GM12878 (cell line): ENCODE measurements around the gene OPA1. TPM values are rescaled to one million over a fixed set of nuclear protein-coding genes. Genes with fewer than 3 reads are reported as not detected.

ENCODE experiments used
- ATAC-seq: fragments of 200-7000 bp; cut with Tn5 transposase; 3 replicates; pipeline ENCODE4 v1.9.1; 2020; ENCODE audit warnings: mild to moderate bottlenecking, moderate library complexity
- BruUV-seq: library from RNA; stranded (reverse); fragments of 400-500 nt; replicated peaks from 2 replicates; lab custom pipeline; 2021; lab: Mats Ljungman, UMichigan
- CTCF ChIA-PET: fragments of 300-600 bp; sonication (Branson Sonifier 250); formaldehyde crosslinking; extraction: SDS; loops from one replicate; lab custom pipeline; 2021; ENCODE audit warnings: inconsistent platforms; lab: Yijun Ruan, JAX
- POLR2A ChIA-PET: fragments of 350-600 bp; formaldehyde crosslinking; extraction: SDS; loops from one replicate; lab custom pipeline; 2021; ENCODE audit warnings: inconsistent platforms; lab: Charles Lee
- RAD21 ChIA-PET: fragments of 300-600 bp; sonication (Branson Sonifier 250); formaldehyde crosslinking; loops from one replicate; lab custom pipeline; 2023; ENCODE audit warnings: antibody characterized with exemption; ENCODE audit not compliant: unreplicated experiment; lab: Charles Lee
- SMC1A ChIA-PET: fragments of 300-600 bp; sonication (Branson Sonifier 250); formaldehyde crosslinking; loops from one replicate; lab custom pipeline; 2023; ENCODE audit not compliant: unreplicated experiment, uncharacterized antibody; lab: Charles Lee
- DNase-seq: peaks from one replicate; pipeline ENCODE4 v3.0.0-alpha.2; 2011; ENCODE audit warnings: low read depth, low spot score
- FAIRE-seq: peaks from 3 replicates; lab custom pipeline; 2011; peaks lifted over from hg19 to GRCh38; lab: Jason Lieb, UNC
- H2AFZ ChIP-seq: 2 replicates; pipeline ENCODE4 v1.6.0; 2011; ENCODE audit warnings: low read depth, low read length, control low read depth; ENCODE audit not compliant: control insufficient read depth
- H3K27ac ChIP-seq: 2 replicates; pipeline ENCODE4 v1.5.1; 2011; ENCODE audit warnings: control low read depth; ENCODE audit not compliant: control insufficient read depth, insufficient read depth
- H3K27me3 ChIP-seq, 2 experiments: replicated peaks in 1 of 2; 2 replicates each; pipeline versions ENCODE4 v1.6.0 to v1.6.1; 2011; ENCODE audit warnings: low read length in 1 of 2; ENCODE audit not compliant: control insufficient read depth in 2 of 2, insufficient read depth in 2 of 2
- H3K36me3 ChIP-seq, 2 experiments: 2 replicates each; pipeline ENCODE4 v1.5.1; 2011; ENCODE audit warnings: low read length in 1 of 2; ENCODE audit not compliant: control insufficient read depth in 2 of 2, insufficient read depth in 2 of 2
- H3K4me1 ChIP-seq: 2 replicates; pipeline ENCODE4 v1.6.1; 2011; ENCODE audit warnings: mild to moderate bottlenecking, low read length, moderate library complexity, mixed read lengths; ENCODE audit not compliant: control insufficient read depth, insufficient read depth
- H3K4me2 ChIP-seq: 2 replicates; pipeline ENCODE4 v1.6.0; 2011; ENCODE audit warnings: control low read depth; ENCODE audit not compliant: control insufficient read depth, insufficient read depth
- H3K4me3 ChIP-seq: fragments of 200-600 bp; sonication (generic); 2 replicates; pipeline ENCODE4 v1.5.1; 2016
- H3K79me2 ChIP-seq: 2 replicates; pipeline ENCODE4 v1.6.0; 2011; ENCODE audit warnings: low read length; ENCODE audit not compliant: control insufficient read depth, insufficient read depth
- H3K9ac ChIP-seq: 2 replicates; pipeline ENCODE4 v1.8.0; 2011; ENCODE audit warnings: low read length, control low read depth, mixed read lengths; ENCODE audit not compliant: control insufficient read depth, insufficient read depth
- H3K9me3 ChIP-seq: replicated peaks from 3 replicates; pipeline ENCODE4 v1.5.1; 2011; ENCODE audit warnings: mild to moderate bottlenecking, low read length; ENCODE audit not compliant: control insufficient read depth, insufficient read depth
- H4K20me1 ChIP-seq: 2 replicates; pipeline ENCODE4 v1.6.0; 2011; ENCODE audit not compliant: control insufficient read depth, insufficient read depth
- BCL11A ChIP-seq: IDR thresholded peaks from 2 replicates; pipeline ENCODE4 v1.6.1; 2011; ENCODE audit warnings: low read depth, low read length
- HDGF ChIP-seq: fragments of 450-650 bp; IDR thresholded peaks from 2 replicates; pipeline ENCODE4 v1.6.1; 2016; ENCODE audit warnings: antibody characterized with exemption
- JUND ChIP-seq: IDR thresholded peaks from 2 replicates; pipeline ENCODE4 v1.6.1; 2012; ENCODE audit warnings: low read depth, mild to moderate bottlenecking, low read length, improper control_type of control experiment, moderate library complexity
- NBN ChIP-seq: fragments of 450-650 bp; IDR thresholded peaks from 2 replicates; pipeline ENCODE4 v1.6.1; 2016
- NFIC ChIP-seq: IDR thresholded peaks from 2 replicates; pipeline ENCODE4 v1.6.1; 2012; ENCODE audit warnings: low read depth, mild to moderate bottlenecking, inconsistent platforms, low read length, moderate library complexity
- NFXL1 ChIP-seq: fragments of 450-650 bp; IDR thresholded peaks from 2 replicates; pipeline ENCODE4 v1.6.1; 2017; ENCODE audit warnings: antibody characterized with exemption, mild to moderate bottlenecking, borderline replicate concordance
- NR2C1 ChIP-seq: fragments of 450-650 bp; IDR thresholded peaks from 2 replicates; pipeline ENCODE4 v1.6.1; 2017; ENCODE audit warnings: antibody characterized with exemption, mild to moderate bottlenecking, moderate library complexity
- PML ChIP-seq: IDR thresholded peaks from 2 replicates; pipeline ENCODE4 v1.6.1; 2012; ENCODE audit warnings: low read length, inconsistent platforms
- SIX5 ChIP-seq: IDR thresholded peaks from 2 replicates; pipeline ENCODE4 v1.6.1; 2011; ENCODE audit warnings: mild to moderate bottlenecking, low read depth, low read length, moderate library complexity; ENCODE audit not compliant: severe bottlenecking
- SMAD1 ChIP-seq: fragments of 450-650 bp; IDR thresholded peaks from 2 replicates; pipeline ENCODE4 v1.6.1; 2018; ENCODE audit warnings: mild to moderate bottlenecking, low read depth; ENCODE audit not compliant: partially characterized antibody
- SUPT20H ChIP-seq: IDR thresholded peaks from 2 replicates; pipeline ENCODE4 v1.6.1; 2011; ENCODE audit warnings: low read depth, mild to moderate bottlenecking, low read length, moderate library complexity, borderline replicate concordance; ENCODE audit not compliant: control insufficient read depth
- SUZ12 ChIP-seq: fragments of 200-600 bp; sonication (generic); IDR thresholded peaks from one replicate; pipeline ENCODE4 v1.6.1; 2018; ENCODE audit warnings: antibody characterized with exemption, mild to moderate bottlenecking; ENCODE audit not compliant: unreplicated experiment
- ZBED1 ChIP-seq: IDR thresholded peaks from 2 replicates; pipeline ENCODE4 v1.6.1; 2016; ENCODE audit warnings: borderline replicate concordance
- ZNF384 ChIP-seq: IDR thresholded peaks from 2 replicates; pipeline ENCODE4 v1.6.1; 2012; ENCODE audit warnings: low read depth, mild to moderate bottlenecking, low read length, improper control_type of control experiment, borderline replicate concordance
- WGBS: methylation state at CpG from one replicate; pipeline ENCODE4 v1.1.6; 2016; ENCODE audit warnings: low lambda C conversion rate; ENCODE audit not compliant: insufficient replicate concordance, insufficient coverage; ENCODE audit errors: missing lambda C conversion rate; 5-methylcytosine and 5-hydroxymethylcytosine counted together
- in situ Hi-C: fragments of 300-500 bp; cut with MboI; formaldehyde crosslinking; loops from 9 replicates; pipeline ENCODE4 v1.14.3; 2018; ENCODE audit warnings: mixed read lengths
- intact Hi-C: fragments of 100-400 bp; cut with micrococcal nuclease; formaldehyde crosslinking; loops from one replicate; pipeline ENCODE4 v1.14.2; 2022; ENCODE audit not compliant: unreplicated experiment
- polyA plus RNA-seq, 11 experiments: library from polyadenylated mRNA; depleted of rRNA in 4 of 11; unstranded in 6 of 11; stranded (reverse) in 5 of 11; fragments of >200 nt; fragmentation: Nextera tagmentation in 4 of 11; fragmentation: Illumina TruSeq in 1 of 11; extraction: Ambion mirVana in 4 of 11; extraction: Trizol in 1 of 11; gene quantifications; 1 replicate in 1 of 11; 2 replicates in 10 of 11; pipeline versions ENCODE4 v1.2.1 to v1.2.3, GENCODE V29; 2011 to 2016; ENCODE audit warnings: inconsistent platforms in 2 of 11, missing spikeins in 2 of 11, low read depth in 1 of 11
- total RNA-seq, 4 experiments: library from RNA; depleted of rRNA in 3 of 4; stranded (reverse); fragments of >200 nt in 3 of 4; fragmentation: Illumina TruSeq in 1 of 4; extraction: Trizol in 1 of 4; gene quantifications; 2 replicates each; pipeline versions ENCODE4 v1.2.1 to v1.2.3, GENCODE V29; 2013 to 2021
- TF ChIP-seq, protein P1 (sequence below): fragments of 450-650 bp; formaldehyde crosslinking; IDR thresholded peaks from 2 replicates; pipeline ENCODE4 v1.4.0; 2020; ENCODE audit warnings: mild to moderate bottlenecking, moderate library complexity
- TF ChIP-seq, protein P2 (sequence below): IDR thresholded peaks from 2 replicates; pipeline ENCODE4 v1.6.1; 2011; ENCODE audit warnings: mild to moderate bottlenecking, low read depth, low read length, moderate library complexity; ENCODE audit not compliant: insufficient replicate concordance
- TF ChIP-seq, protein P3 (sequence below), 3 experiments: IDR thresholded peaks in 2 of 3; conservative IDR thresholded peaks in 1 of 3; 2 replicates each; pipeline ENCODE4 v1.5.1; 2011; ENCODE audit warnings: low read depth in 3 of 3, low read length in 3 of 3, mild to moderate bottlenecking in 3 of 3, control low read depth in 2 of 3, moderate library complexity in 2 of 3, inconsistent platforms in 1 of 3, mixed read lengths in 1 of 3; ENCODE audit not compliant: control insufficient read depth in 2 of 3, insufficient read depth in 1 of 3; ENCODE audit errors: extremely low read depth in 1 of 3

Gene OPA1
- total and polyA plus RNA-seq, 10 of the 15 experiments (the other 5 are each of a cell fraction or from before 2014, with no cell fraction given) = 14.7 to 108 (median 59.3) TPM

DNA sequence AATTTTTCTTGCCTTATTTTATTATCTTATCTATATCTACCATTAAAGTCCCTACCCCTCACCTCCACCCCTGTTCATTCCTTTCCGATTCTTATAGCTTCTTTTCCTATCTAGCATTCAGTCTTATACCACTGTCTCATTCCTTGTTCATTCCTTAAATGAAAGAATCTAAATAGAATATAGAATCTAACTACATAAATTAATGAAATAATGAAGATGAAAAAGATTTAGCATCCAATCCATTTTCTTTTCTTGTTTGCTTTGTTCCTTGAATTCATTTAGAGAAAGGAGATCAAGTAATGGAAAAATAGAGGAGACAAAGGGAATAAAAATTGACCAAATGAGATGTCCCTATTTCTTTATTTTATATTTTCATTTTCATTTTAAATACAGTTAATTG lies 67.2 kb downstream of the OPA1 start:
- Histone ChIP-seq H2AFZ (no peak overlapping the region), H3K4me3 (no peak overlapping the region), H4K20me1 (no peaks in the 10 kb centered on the region), H3K9ac (no peak overlapping the region), H3K79me2 (no peaks in the 10 kb centered on the region), H3K4me1 (no peaks in the 10 kb centered on the region), H3K27me3 (no peaks in the 10 kb centered on the region), H3K4me2 (no peak overlapping the region), H3K9me3 (no peaks in the 10 kb centered on the region), H3K27ac (no peak overlapping the region), H3K36me3 (peaks cover 2 to 9% of the 10 kb centered on the region in 2 experiments)
- in situ Hi-C loops = loop anchor here (5.0 kb wide), 1 partner anchor 652 kb away; no protein-coding TSS in a partner anchor
- no peak for TF ChIP-seq NR2C1
- TF ChIP-seq SIX5 = no peak
- TF ChIP-seq BCL11A = no peak
- TF ChIP-seq NFIC = no peak
- no peak for TF ChIP-seq HDGF
- no peak for TF ChIP-seq SUZ12
- TF ChIP-seq, protein P1, sequence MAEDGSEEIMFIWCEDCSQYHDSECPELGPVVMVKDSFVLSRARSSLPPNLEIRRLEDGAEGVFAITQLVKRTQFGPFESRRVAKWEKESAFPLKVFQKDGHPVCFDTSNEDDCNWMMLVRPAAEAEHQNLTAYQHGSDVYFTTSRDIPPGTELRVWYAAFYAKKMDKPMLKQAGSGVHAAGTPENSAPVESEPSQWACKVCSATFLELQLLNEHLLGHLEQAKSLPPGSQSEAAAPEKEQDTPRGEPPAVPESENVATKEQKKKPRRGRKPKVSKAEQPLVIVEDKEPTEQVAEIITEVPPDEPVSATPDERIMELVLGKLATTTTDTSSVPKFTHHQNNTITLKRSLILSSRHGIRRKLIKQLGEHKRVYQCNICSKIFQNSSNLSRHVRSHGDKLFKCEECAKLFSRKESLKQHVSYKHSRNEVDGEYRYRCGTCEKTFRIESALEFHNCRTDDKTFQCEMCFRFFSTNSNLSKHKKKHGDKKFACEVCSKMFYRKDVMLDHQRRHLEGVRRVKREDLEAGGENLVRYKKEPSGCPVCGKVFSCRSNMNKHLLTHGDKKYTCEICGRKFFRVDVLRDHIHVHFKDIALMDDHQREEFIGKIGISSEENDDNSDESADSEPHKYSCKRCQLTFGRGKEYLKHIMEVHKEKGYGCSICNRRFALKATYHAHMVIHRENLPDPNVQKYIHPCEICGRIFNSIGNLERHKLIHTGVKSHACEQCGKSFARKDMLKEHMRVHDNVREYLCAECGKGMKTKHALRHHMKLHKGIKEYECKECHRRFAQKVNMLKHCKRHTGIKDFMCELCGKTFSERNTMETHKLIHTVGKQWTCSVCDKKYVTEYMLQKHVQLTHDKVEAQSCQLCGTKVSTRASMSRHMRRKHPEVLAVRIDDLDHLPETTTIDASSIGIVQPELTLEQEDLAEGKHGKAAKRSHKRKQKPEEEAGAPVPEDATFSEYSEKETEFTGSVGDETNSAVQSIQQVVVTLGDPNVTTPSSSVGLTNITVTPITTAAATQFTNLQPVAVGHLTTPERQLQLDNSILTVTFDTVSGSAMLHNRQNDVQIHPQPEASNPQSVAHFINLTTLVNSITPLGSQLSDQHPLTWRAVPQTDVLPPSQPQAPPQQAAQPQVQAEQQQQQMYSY (CRISPR knock-in tag) = no peak
- no peak for TF ChIP-seq NBN
- TF ChIP-seq ZNF384 = no peak
- no peak for TF ChIP-seq SMAD1
- no peak for TF ChIP-seq PML
- no peak for TF ChIP-seq SUPT20H
- TF ChIP-seq ZBED1 = no peak
- TF ChIP-seq, protein P2, sequence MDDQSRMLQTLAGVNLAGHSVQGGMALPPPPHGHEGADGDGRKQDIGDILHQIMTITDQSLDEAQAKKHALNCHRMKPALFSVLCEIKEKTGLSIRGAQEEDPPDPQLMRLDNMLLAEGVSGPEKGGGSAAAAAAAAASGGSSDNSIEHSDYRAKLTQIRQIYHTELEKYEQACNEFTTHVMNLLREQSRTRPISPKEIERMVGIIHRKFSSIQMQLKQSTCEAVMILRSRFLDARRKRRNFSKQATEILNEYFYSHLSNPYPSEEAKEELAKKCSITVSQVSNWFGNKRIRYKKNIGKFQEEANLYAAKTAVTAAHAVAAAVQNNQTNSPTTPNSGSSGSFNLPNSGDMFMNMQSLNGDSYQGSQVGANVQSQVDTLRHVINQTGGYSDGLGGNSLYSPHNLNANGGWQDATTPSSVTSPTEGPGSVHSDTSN = no peak
- TF ChIP-seq JUND = no peak
- no peak for TF ChIP-seq NFXL1
- TF ChIP-seq, protein P3, sequence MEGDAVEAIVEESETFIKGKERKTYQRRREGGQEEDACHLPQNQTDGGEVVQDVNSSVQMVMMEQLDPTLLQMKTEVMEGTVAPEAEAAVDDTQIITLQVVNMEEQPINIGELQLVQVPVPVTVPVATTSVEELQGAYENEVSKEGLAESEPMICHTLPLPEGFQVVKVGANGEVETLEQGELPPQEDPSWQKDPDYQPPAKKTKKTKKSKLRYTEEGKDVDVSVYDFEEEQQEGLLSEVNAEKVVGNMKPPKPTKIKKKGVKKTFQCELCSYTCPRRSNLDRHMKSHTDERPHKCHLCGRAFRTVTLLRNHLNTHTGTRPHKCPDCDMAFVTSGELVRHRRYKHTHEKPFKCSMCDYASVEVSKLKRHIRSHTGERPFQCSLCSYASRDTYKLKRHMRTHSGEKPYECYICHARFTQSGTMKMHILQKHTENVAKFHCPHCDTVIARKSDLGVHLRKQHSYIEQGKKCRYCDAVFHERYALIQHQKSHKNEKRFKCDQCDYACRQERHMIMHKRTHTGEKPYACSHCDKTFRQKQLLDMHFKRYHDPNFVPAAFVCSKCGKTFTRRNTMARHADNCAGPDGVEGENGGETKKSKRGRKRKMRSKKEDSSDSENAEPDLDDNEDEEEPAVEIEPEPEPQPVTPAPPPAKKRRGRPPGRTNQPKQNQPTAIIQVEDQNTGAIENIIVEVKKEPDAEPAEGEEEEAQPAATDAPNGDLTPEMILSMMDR (IDR thresholded peaks at IDR 0.05 in 2 of 3, conservative IDR thresholded peaks at IDR 0.05 in 1 of 3; ENCODE audit: control insufficient read depth in 2 of 3, extremely low read depth in 1 of 3, insufficient read depth in 1 of 3, low read depth in 3 of 3, low read length in 3 of 3) = no peak
- POLR2A ChIA-PET = no interaction called here
- intact Hi-C loops = loop anchor here (5.0 kb wide), 1 partner anchor 112 kb away; no protein-coding TSS in a partner anchor
- BruUV-seq = no TSS peak
- CTCF ChIA-PET = interaction anchor here (4.0 kb wide), 1 partner anchor 656 kb away, joined by 12 read pairs; no protein-coding TSS in a partner anchor
- 100% methylated on average over 1 of the region's 1 CpG for WGBS
- RAD21 ChIA-PET = no interaction called here
- no peak for ATAC-seq
- SMC1A ChIA-PET = interaction anchor here (0.6 kb wide), 1 partner anchor 585 kb away, joined by 3 read pairs; no protein-coding TSS in a partner anchor
- FAIRE-seq = no peak
- no peak for DNase-seq
